ENCODE data around the gene CDK2AP2.
"Not testable (repeated sequence)": the region's sequence is repeated elsewhere in the genome, so short reads cannot be mapped to it uniquely, and the experiment has no call there.

DNA sequence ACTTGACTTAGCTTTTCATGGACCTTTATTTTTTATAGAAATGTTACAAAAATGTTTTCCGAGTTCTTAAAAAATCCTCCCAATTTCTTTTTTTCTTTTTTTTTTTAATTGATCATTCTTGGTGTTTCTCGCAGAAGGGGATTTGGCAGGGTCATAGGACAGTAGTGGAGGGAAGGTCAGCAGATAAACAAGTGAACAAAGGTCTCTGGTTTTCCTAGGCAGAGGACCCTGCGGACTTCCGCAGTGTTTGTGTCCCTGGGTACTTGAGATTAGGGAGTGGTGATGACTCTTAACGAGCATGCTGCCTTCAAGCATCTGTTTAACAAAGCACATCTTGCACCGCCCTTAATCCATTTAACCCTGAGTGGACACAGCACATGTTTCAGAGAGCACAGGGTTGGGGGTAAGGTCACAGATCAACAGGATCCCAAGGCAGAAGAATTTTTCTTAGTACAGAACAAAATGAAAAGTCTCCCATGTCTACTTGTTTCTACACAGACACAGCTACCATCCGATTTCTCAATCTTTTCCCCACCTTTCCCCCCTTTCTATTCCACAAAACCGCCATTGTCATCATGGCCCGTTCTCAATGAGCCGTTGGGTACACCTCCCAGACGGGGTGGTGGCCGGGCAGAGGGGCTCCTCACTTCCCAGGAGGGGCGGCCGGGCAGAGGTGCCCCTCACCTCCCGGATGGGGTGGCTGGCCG lies 30.5 kb downstream of the CDK2AP2 start:
- not testable (repeated sequence) for TF ChIP-seq CTCF (IDR thresholded peaks at IDR 0.05; ENCODE audit: insufficient read depth, low read length); POLR2AphosphoS5 (IDR thresholded peaks at IDR 0.05; ENCODE audit: low read depth); GABPA (IDR thresholded peaks at IDR 0.05; ENCODE audit: low read depth)
- TF ChIP-seq, protein P1, sequence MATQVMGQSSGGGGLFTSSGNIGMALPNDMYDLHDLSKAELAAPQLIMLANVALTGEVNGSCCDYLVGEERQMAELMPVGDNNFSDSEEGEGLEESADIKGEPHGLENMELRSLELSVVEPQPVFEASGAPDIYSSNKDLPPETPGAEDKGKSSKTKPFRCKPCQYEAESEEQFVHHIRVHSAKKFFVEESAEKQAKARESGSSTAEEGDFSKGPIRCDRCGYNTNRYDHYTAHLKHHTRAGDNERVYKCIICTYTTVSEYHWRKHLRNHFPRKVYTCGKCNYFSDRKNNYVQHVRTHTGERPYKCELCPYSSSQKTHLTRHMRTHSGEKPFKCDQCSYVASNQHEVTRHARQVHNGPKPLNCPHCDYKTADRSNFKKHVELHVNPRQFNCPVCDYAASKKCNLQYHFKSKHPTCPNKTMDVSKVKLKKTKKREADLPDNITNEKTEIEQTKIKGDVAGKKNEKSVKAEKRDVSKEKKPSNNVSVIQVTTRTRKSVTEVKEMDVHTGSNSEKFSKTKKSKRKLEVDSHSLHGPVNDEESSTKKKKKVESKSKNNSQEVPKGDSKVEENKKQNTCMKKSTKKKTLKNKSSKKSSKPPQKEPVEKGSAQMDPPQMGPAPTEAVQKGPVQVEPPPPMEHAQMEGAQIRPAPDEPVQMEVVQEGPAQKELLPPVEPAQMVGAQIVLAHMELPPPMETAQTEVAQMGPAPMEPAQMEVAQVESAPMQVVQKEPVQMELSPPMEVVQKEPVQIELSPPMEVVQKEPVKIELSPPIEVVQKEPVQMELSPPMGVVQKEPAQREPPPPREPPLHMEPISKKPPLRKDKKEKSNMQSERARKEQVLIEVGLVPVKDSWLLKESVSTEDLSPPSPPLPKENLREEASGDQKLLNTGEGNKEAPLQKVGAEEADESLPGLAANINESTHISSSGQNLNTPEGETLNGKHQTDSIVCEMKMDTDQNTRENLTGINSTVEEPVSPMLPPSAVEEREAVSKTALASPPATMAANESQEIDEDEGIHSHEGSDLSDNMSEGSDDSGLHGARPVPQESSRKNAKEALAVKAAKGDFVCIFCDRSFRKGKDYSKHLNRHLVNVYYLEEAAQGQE (IDR thresholded peaks at IDR 0.05; ENCODE audit: insufficient replicate concordance, low read depth): not testable (repeated sequence)

Data from HL-60 (cell line).